ENCODE results near the gene PLCB4.

Gene PLCB4

DNA sequence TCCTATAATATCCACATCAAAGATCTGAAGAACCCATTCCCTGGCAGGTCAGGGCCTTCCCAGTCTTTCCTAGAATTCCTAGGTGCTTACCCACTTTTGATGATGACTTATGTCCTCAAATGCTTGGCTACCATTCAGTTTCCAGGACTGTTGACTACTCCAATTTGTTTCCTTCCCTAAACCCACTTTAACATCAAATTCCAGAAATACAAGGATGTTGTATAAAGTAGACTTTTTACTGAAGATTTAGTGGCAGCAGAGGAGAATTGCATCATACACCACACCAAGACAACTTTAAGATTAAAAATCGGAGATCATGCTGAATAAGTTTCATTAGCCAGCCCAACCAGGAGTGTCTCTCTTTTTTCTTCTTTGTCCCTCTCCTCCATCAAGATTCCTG, 242.2 kb downstream of the PLCB4 start:
- Histone ChIP-seq H2BK120ac (ENCODE audit: insufficient read depth, low read length, poor library complexity) (no peak overlapping the region), H3K27me3 (ENCODE audit: insufficient read depth, low read length) (no peaks in the 10 kb centered on the region), H3K18ac (ENCODE audit: low read length) (no peak overlapping the region), H3K9me3 (ENCODE audit: insufficient read depth, low read depth, low read length) (no peaks in the 10 kb centered on the region), H2BK5ac (ENCODE audit: low read depth, low read length, poor library complexity) (no peak overlapping the region), H3K27ac (ENCODE audit: low read depth, low read length) (no peak overlapping the region), H3K4me1 (ENCODE audit: control insufficient read depth in 1 of 2, insufficient read depth in 2 of 2, low read length in 2 of 2) (peaks cover 2 to 8% of the 10 kb centered on the region in 2 experiments), H3K4me2 (ENCODE audit: low read length) (no peak overlapping the region), H3K36me3 (ENCODE audit: control insufficient read depth in 1 of 2, insufficient read depth in 2 of 2, low read length in 2 of 2) (no peaks in the 10 kb centered on the region), H2BK12ac (ENCODE audit: low read length) (no peak overlapping the region), H4K91ac (ENCODE audit: low read depth, low read length) (no peak overlapping the region), H4K12ac (ENCODE audit: low read depth, low read length) (no peak overlapping the region), H3K79me1 (ENCODE audit: low read length) (no peaks in the 10 kb centered on the region), H2AFZ (ENCODE audit: insufficient read depth, low read length, poor library complexity) (no peak overlapping the region), H3K79me2 (ENCODE audit: control insufficient read depth, insufficient read depth, low read length, poor library complexity) (no peaks in the 10 kb centered on the region), H3K23ac (ENCODE audit: low read length) (no peak overlapping the region), H3K14ac (ENCODE audit: low read length) (no peak overlapping the region), H3K4ac (ENCODE audit: low read depth, low read length) (no peak overlapping the region), H4K8ac (ENCODE audit: low read depth, low read length) (no peak overlapping the region), H3K9ac (ENCODE audit: low read length) (no peak overlapping the region), H3K4me3 (ENCODE audit: low read depth, low read length) (no peak overlapping the region), H2AK5ac (ENCODE audit: low read length) (no peak overlapping the region)
- WGBS (ENCODE audit: extremely low coverage, insufficient coverage, insufficient read length), result no CpG with 5 or more reads among the region's 1 CpG
- no peak for DNase-seq

DNA sequence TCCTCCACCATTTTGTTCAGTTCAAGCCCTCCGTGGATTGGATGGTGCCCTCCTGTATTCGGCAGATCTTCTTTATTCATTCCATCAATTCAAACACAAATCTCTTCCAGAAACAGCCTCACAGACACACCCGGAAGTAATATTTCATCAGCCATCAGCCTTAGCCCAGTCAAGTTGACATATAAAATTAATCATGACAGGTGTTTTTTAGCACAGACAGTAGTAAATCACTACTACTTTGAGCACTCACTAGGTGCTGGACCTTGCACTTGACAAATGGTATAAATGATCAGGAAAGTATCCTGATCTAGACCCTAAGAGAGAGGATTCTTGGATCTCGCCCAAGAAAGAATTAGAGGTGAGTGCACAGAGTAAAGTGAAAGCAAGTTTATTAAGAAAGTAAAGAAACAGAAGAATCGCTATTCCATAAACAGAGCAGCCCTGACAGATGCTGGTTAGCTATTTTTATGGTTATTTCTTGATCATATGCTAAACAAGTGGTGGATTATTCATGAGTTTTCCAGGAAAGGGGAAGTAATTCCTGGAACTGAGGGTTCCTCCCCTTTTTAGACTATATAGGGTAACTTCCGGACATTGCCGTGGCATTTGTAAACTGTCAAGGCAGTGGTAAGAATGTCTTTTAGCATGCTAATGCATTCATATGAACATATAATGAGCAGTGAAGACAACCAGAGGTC, 250.9 kb downstream of the PLCB4 start:
- Histone ChIP-seq H3K36me3 (ENCODE audit: control insufficient read depth in 1 of 2, insufficient read depth in 2 of 2, low read length in 2 of 2) (no peaks in the 10 kb centered on the region), H4K12ac (ENCODE audit: low read depth, low read length) (no peak overlapping the region), H2AFZ (ENCODE audit: insufficient read depth, low read length, poor library complexity) (no peak overlapping the region), H3K79me1 (ENCODE audit: low read length) (no peaks in the 10 kb centered on the region), H3K4me2 (ENCODE audit: low read length) (no peak overlapping the region), H3K9me3 (ENCODE audit: insufficient read depth, low read depth, low read length) (no peaks in the 10 kb centered on the region), H3K4me1 (ENCODE audit: control insufficient read depth in 1 of 2, insufficient read depth in 2 of 2, low read length in 2 of 2) (no peaks in the 10 kb centered on the region), H3K27me3 (ENCODE audit: insufficient read depth, low read length) (no peaks in the 10 kb centered on the region), H2BK120ac (ENCODE audit: insufficient read depth, low read length, poor library complexity) (no peak overlapping the region), H3K4ac (ENCODE audit: low read depth, low read length) (no peak overlapping the region), H4K8ac (ENCODE audit: low read depth, low read length) (no peak overlapping the region), H3K4me3 (ENCODE audit: low read depth, low read length) (no peak overlapping the region), H2AK5ac (ENCODE audit: low read length) (no peak overlapping the region), H3K79me2 (ENCODE audit: control insufficient read depth, insufficient read depth, low read length, poor library complexity) (no peaks in the 10 kb centered on the region), H2BK12ac (ENCODE audit: low read length) (no peak overlapping the region), H3K9ac (ENCODE audit: low read length) (no peak overlapping the region), H3K14ac (ENCODE audit: low read length) (no peak overlapping the region), H3K27ac (ENCODE audit: low read depth, low read length) (no peak overlapping the region), H2BK5ac (ENCODE audit: low read depth, low read length, poor library complexity) (no peak overlapping the region), H3K23ac (ENCODE audit: low read length) (no peak overlapping the region), H3K18ac (ENCODE audit: low read length) (no peak overlapping the region), H4K91ac (ENCODE audit: low read depth, low read length) (no peak overlapping the region)
- WGBS (ENCODE audit: extremely low coverage, insufficient coverage, insufficient read length), result no CpG with 5 or more reads among the region's 7 CpGs
- peak in 1 of 2 donors; percentile 2 for DNase-seq

DNA sequence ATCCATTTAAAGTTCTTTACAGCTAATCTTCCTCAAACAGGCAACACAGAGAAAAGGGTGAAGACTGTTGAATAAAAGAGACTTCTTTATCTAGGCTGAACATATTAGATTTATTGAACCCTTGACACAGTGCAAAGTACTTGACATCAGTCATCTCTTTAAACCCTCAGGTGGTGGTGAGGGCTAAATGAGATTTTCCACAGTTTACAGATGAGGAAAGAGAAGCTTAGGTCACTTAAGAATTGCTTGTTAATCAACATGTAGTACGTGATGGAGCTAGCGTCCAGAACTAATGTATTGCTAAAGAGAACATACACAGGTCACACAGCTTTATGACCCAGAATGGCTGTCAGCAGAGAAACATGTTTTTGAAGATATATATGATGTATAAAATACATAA, 252.1 kb downstream of the PLCB4 start:
- WGBS (ENCODE audit: extremely low coverage, insufficient coverage, insufficient read length), result no CpG with 5 or more reads among the region's 2 CpGs
- Histone ChIP-seq H3K14ac (ENCODE audit: low read length) (no peak overlapping the region), H2AK5ac (ENCODE audit: low read length) (no peak overlapping the region), H2BK5ac (ENCODE audit: low read depth, low read length, poor library complexity) (no peak overlapping the region), H3K79me1 (ENCODE audit: low read length) (no peaks in the 10 kb centered on the region), H2AFZ (ENCODE audit: insufficient read depth, low read length, poor library complexity) (no peak overlapping the region), H3K4me1 (ENCODE audit: control insufficient read depth in 1 of 2, insufficient read depth in 2 of 2, low read length in 2 of 2) (no peaks in the 10 kb centered on the region), H4K12ac (ENCODE audit: low read depth, low read length) (no peak overlapping the region), H3K4ac (ENCODE audit: low read depth, low read length) (no peak overlapping the region), H3K9ac (ENCODE audit: low read length) (no peak overlapping the region), H3K36me3 (ENCODE audit: control insufficient read depth in 1 of 2, insufficient read depth in 2 of 2, low read length in 2 of 2) (no peaks in the 10 kb centered on the region), H3K4me2 (ENCODE audit: low read length) (no peak overlapping the region), H3K18ac (ENCODE audit: low read length) (no peak overlapping the region), H2BK120ac (ENCODE audit: insufficient read depth, low read length, poor library complexity) (no peak overlapping the region), H3K27me3 (ENCODE audit: insufficient read depth, low read length) (no peaks in the 10 kb centered on the region), H4K91ac (ENCODE audit: low read depth, low read length) (no peak overlapping the region), H2BK12ac (ENCODE audit: low read length) (no peak overlapping the region), H3K4me3 (ENCODE audit: low read depth, low read length) (no peak overlapping the region), H3K79me2 (ENCODE audit: control insufficient read depth, insufficient read depth, low read length, poor library complexity) (no peaks in the 10 kb centered on the region), H3K23ac (ENCODE audit: low read length) (no peak overlapping the region), H3K9me3 (ENCODE audit: insufficient read depth, low read depth, low read length) (no peaks in the 10 kb centered on the region), H4K8ac (ENCODE audit: low read depth, low read length) (no peak overlapping the region), H3K27ac (ENCODE audit: low read depth, low read length) (no peak overlapping the region)
- DNase-seq, result no peak

DNA sequence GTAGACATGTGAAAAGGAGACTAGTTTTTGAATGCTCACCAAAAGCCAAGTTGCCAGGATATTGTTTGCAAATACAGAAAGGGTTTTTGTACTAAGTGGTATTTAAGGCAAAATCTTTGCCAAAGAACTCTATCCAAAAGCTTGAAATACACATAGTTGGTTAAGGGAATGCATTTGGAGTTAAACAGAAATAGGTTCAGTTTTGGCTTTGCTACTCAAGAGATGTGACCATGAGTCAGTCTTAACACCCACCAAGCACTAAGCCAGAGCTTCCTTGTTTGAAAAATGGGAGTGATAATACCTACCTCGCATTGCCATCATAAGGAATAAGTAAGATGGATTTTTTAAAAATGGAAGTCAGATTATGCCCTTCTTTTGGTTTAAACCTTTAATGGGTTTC, 253.8 kb downstream of the PLCB4 start:
- no peak overlapping the region for H3K4me2 ChIP-seq (ENCODE audit: low read length)
- H3K79me2 ChIP-seq (ENCODE audit: control insufficient read depth, insufficient read depth, low read length, poor library complexity), result no peaks in the 10 kb centered on the region
- H2BK5ac ChIP-seq (ENCODE audit: low read depth, low read length, poor library complexity), result no peak overlapping the region
- no CpG with 5 or more reads among the region's 1 CpG for WGBS (ENCODE audit: extremely low coverage, insufficient coverage, insufficient read length)
- H2BK12ac ChIP-seq (ENCODE audit: low read length), result no peak overlapping the region
- H2AK5ac ChIP-seq (ENCODE audit: low read length), result no peak overlapping the region
- no peak overlapping the region for H4K91ac ChIP-seq (ENCODE audit: low read depth, low read length)
- H3K14ac ChIP-seq (ENCODE audit: low read length), result no peak overlapping the region
- no peak overlapping the region for H4K12ac ChIP-seq (ENCODE audit: low read depth, low read length)
- H3K4me1 ChIP-seq (ENCODE audit: control insufficient read depth in 1 of 2, insufficient read depth in 2 of 2, low read length in 2 of 2), result no peaks in the 10 kb centered on the region
- no peak overlapping the region for H2AFZ ChIP-seq (ENCODE audit: insufficient read depth, low read length, poor library complexity)
- H3K23ac ChIP-seq (ENCODE audit: low read length), result no peak overlapping the region
- H4K8ac ChIP-seq (ENCODE audit: low read depth, low read length), result no peak overlapping the region
- no peaks in the 10 kb centered on the region for H3K79me1 ChIP-seq (ENCODE audit: low read length)
- H2BK120ac ChIP-seq (ENCODE audit: insufficient read depth, low read length, poor library complexity), result no peak overlapping the region
- no peak overlapping the region for H3K18ac ChIP-seq (ENCODE audit: low read length)
- no peak overlapping the region for H3K4me3 ChIP-seq (ENCODE audit: low read depth, low read length)
- DNase-seq, result no peak
- no peak overlapping the region for H3K27ac ChIP-seq (ENCODE audit: low read depth, low read length)
- no peak overlapping the region for H3K4ac ChIP-seq (ENCODE audit: low read depth, low read length)
- no peaks in the 10 kb centered on the region for H3K36me3 ChIP-seq (ENCODE audit: control insufficient read depth in 1 of 2, insufficient read depth in 2 of 2, low read length in 2 of 2)
- no peaks in the 10 kb centered on the region for H3K27me3 ChIP-seq (ENCODE audit: insufficient read depth, low read length)
- H3K9me3 ChIP-seq (ENCODE audit: insufficient read depth, low read depth, low read length), result no peaks in the 10 kb centered on the region
- H3K9ac ChIP-seq (ENCODE audit: low read length), result no peak overlapping the region
